ENCODE measurements around the gene TMEM138.

GRCh38 chr11:61411589-61411988, 49.4 kb downstream of the TMEM138 start:
- TF ChIP-seq, protein P1, sequence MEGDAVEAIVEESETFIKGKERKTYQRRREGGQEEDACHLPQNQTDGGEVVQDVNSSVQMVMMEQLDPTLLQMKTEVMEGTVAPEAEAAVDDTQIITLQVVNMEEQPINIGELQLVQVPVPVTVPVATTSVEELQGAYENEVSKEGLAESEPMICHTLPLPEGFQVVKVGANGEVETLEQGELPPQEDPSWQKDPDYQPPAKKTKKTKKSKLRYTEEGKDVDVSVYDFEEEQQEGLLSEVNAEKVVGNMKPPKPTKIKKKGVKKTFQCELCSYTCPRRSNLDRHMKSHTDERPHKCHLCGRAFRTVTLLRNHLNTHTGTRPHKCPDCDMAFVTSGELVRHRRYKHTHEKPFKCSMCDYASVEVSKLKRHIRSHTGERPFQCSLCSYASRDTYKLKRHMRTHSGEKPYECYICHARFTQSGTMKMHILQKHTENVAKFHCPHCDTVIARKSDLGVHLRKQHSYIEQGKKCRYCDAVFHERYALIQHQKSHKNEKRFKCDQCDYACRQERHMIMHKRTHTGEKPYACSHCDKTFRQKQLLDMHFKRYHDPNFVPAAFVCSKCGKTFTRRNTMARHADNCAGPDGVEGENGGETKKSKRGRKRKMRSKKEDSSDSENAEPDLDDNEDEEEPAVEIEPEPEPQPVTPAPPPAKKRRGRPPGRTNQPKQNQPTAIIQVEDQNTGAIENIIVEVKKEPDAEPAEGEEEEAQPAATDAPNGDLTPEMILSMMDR (IDR thresholded peaks at IDR 0.05) = no peak
- TF ChIP-seq POLR2A (IDR thresholded peaks at IDR 0.05) (no peak), EP300 (IDR thresholded peaks at IDR 0.05) (no peak)
